AG04450 (cell line): ENCODE data around the gene STRADB. TPM values are rescaled to one million over a fixed set of nuclear protein-coding genes. Genes with fewer than 3 reads are reported as not detected.

ENCODE experiments used
- CTCF ChIA-PET: fragments of 300-600, 350-600 bp; formaldehyde crosslinking; extraction: SDS; loops from one replicate; lab custom pipeline; 2022; ENCODE audit warnings: antibody characterized with exemption, inconsistent platforms; lab: Charles Lee
- POLR2A ChIA-PET: fragments of 350-600 bp; formaldehyde crosslinking; extraction: SDS; loops from one replicate; lab custom pipeline; 2021; ENCODE audit warnings: antibody characterized with exemption, inconsistent platforms; lab: Yijun Ruan, JAX
- DNase-seq: peaks from one replicate; pipeline ENCODE4 v3.0.0-alpha.2; 2011; ENCODE audit warnings: low read depth, low spot score
- H3K27ac ChIP-seq: one replicate; pipeline ENCODE4 v1.5.1; 2012; ENCODE audit warnings: low read depth, low read length, control low read depth
- H3K27me3 ChIP-seq: one replicate; pipeline ENCODE4 v1.6.0; 2012; ENCODE audit warnings: low read length; ENCODE audit not compliant: control insufficient read depth, insufficient read depth
- H3K4me3 ChIP-seq: 2 replicates; pipeline ENCODE4 v1.5.1; 2011; ENCODE audit warnings: mild to moderate bottlenecking, low read depth, low read length, control low read depth
- H3K9me3 ChIP-seq: 2 replicates; pipeline ENCODE4 v1.5.1; 2012; ENCODE audit warnings: low read length; ENCODE audit not compliant: control insufficient read depth, insufficient read depth
- CTCF ChIP-seq: IDR thresholded peaks from 2 replicates; pipeline ENCODE4 v1.5.1; 2011; ENCODE audit warnings: low read depth, low read length, control low read depth, inconsistent platforms
- polyA plus RNA-seq: library from polyadenylated mRNA; depleted of rRNA; stranded (reverse); fragments of >200 nt; gene quantifications from 2 replicates; pipeline ENCODE4 v1.2.3, GENCODE V29; 2011

STRADB gene
- polyA plus RNA-seq, 1 experiment, result 34.7 TPM

- no peak for DNase-seq
- Histone ChIP-seq H3K4me3 (no peak overlapping the region), H3K27me3 (no peaks in the 10 kb centered on the region), H3K27ac (no peak overlapping the region), H3K9me3 (no peaks in the 10 kb centered on the region; the same call in 1 of the 2 replicates)
- POLR2A ChIA-PET, result interaction anchor here (1.4 kb wide), 1 partner anchor 20 kb away, joined by 4 read pairs; no protein-coding TSS in a partner anchor
- CTCF ChIA-PET, result no interaction called here
- TF ChIP-seq CTCF, result no peak
Measured at GRCh38 chr2:201413143-201413542, 38.4 kb upstream of the STRADB start.

GRCh38 chr2:201413552-201413951, 38.0 kb upstream of the STRADB start:
- Histone ChIP-seq H3K27ac (no peak overlapping the region), H3K4me3 (no peak overlapping the region), H3K9me3 (no peaks in the 10 kb centered on the region; the same call in 1 of the 2 replicates), H3K27me3 (no peaks in the 10 kb centered on the region)
- no peak for TF ChIP-seq CTCF
- ChIA-PET POLR2A (interaction anchor here (1.0 to 1.4 kb wide), 3 partner anchors 19 to 242 kb away, joined by 3 to 4 read pairs (median 4); partner anchors contain the start of genes STRADB and TRAK2), CTCF (no interaction called here)
- no peak for DNase-seq

- Histone ChIP-seq H3K27me3 (no peaks in the 10 kb centered on the region), H3K27ac (no peak overlapping the region), H3K9me3 (no peaks in the 10 kb centered on the region; the same call in 1 of the 2 replicates), H3K4me3 (no peak overlapping the region)
- POLR2A ChIA-PET, result interaction anchor here (0.6 to 1.4 kb wide), 4 partner anchors 19 to 241 kb away, joined by 3 to 4 read pairs (median 4); partner anchors contain the start of genes STRADB and TRAK2
- CTCF ChIA-PET, result interaction anchor here (1.7 kb wide), 1 partner anchor 182 kb away, joined by 6 read pairs; no protein-coding TSS in a partner anchor
- DNase-seq, result no peak
- no peak for TF ChIP-seq CTCF
Measured at GRCh38 chr2:201414099-201415023, 37.2 kb upstream of the STRADB start.

- no peak for TF ChIP-seq CTCF
- Histone ChIP-seq H3K27me3 (no peaks in the 10 kb centered on the region), H3K9me3 (no peaks in the 10 kb centered on the region), H3K4me3 (no peak overlapping the region), H3K27ac (no peak overlapping the region)
- DNase-seq, result no peak
- POLR2A ChIA-PET, result no interaction called here
- CTCF ChIA-PET, result interaction anchor here (1.7 kb wide), 1 partner anchor 183 kb away, joined by 6 read pairs; no protein-coding TSS in a partner anchor
Measured at GRCh38 chr2:201415149-201415548, 36.4 kb upstream of the STRADB start.
